Transverse colon (tissue), 4 donors: Measurements from ENCODE around the gene SOX18. TPM values are rescaled to one million over a fixed set of nuclear protein-coding genes. Genes with fewer than 3 reads are reported as not detected.

ENCODE experiments used
- DNase-seq: peaks from one replicate; pipeline ENCODE4 v3.0.0-alpha.2; 2019
- H3K27ac ChIP-seq, 4 donors: fragments of 200-600 bp; sonication (generic); 2 replicates each; pipeline ENCODE4 v1.5.1; 2016 to 2018; ENCODE audit warnings: inconsistent platforms in 4 of 4
- H3K27me3 ChIP-seq: fragments of 200-600 bp; sonication (generic); 2 replicates; pipeline ENCODE4 v1.5.1; 2017; ENCODE audit warnings: inconsistent platforms
- H3K36me3 ChIP-seq, 4 donors: fragments of 200-600 bp; sonication (generic); 2 replicates each; pipeline ENCODE4 v1.5.1; 2017 to 2019; ENCODE audit warnings: inconsistent platforms in 4 of 4
- H3K4me1 ChIP-seq, 4 donors: fragments of 200-600 bp; sonication (generic); 2 replicates each; pipeline ENCODE4 v1.5.1; 2017 to 2020; ENCODE audit warnings: inconsistent platforms in 4 of 4
- H3K4me3 ChIP-seq, 4 donors: fragments of 200-600 bp; sonication (generic); 1 replicate in 1 of 4; 2 replicates in 3 of 4; pipeline versions ENCODE4 v1.5.1 to v1.6.1; 2017 to 2019; ENCODE audit warnings: inconsistent platforms in 4 of 4
- H3K9me3 ChIP-seq, 2 donors: fragments of 200-600 bp; sonication (generic); 2 replicates each; pipeline ENCODE4 v1.5.1; 2017 to 2019; ENCODE audit warnings: inconsistent platforms in 2 of 2
- EP300 ChIP-seq: sonication (generic); formaldehyde crosslinking; IDR thresholded peaks from one replicate; pipeline ENCODE4 v1.6.1; 2017; ENCODE audit warnings: antibody characterized with exemption, low read depth
- POLR2A ChIP-seq: fragments of 450-650 bp; IDR thresholded peaks from one replicate; pipeline ENCODE4 v1.6.1; 2016; ENCODE audit warnings: antibody characterized with exemption, mild to moderate bottlenecking, moderate library complexity
- POLR2AphosphoS5 ChIP-seq, 3 donors: sonication (generic); formaldehyde crosslinking; IDR thresholded peaks; one replicate each; pipeline ENCODE4 v1.6.1; 2016; ENCODE audit warnings: antibody characterized with exemption in 3 of 3
- WGBS, 2 donors: methylation state at CpG; one replicate each; pipeline ENCODE4 v1.1.5; 2018; ENCODE audit warnings: low coverage in 1 of 2; 5-methylcytosine and 5-hydroxymethylcytosine counted together
- in situ Hi-C, 4 donors: fragments of 200-750 bp; cut with MboI; loops; one replicate each; pipeline versions ENCODE4 v1.15.0 to v1.15.1; 2017; ENCODE audit warnings: low sequenced_read_pairs in 3 of 4, low pct_ligation_motif_present in 1 of 4, low pct_unique_long_range_greater_than_20kb in 1 of 4
- intact Hi-C: fragments of 100-400 bp; cut with DNase I; formaldehyde crosslinking; loops from one replicate; pipeline ENCODE4 v1.15.1; 2023; ENCODE audit warnings: low total_unique reads
- total RNA-seq, 4 donors: library from RNA; depleted of rRNA; stranded (reverse); fragments of >200 nt; gene quantifications; one replicate each; pipeline ENCODE4 v1.1.0, GENCODE V29; 2016
- TF ChIP-seq, protein P1 (sequence below), 5 experiments: fragments of 200-600 bp in 3 of 5; fragments of 450-650 bp in 2 of 5; sonication (generic) in 3 of 5; IDR thresholded peaks; 1 replicate in 2 of 5; 2 replicates in 3 of 5; pipeline ENCODE4 v1.5.1; 2016 to 2017; ENCODE audit warnings: antibody characterized with exemption in 5 of 5, inconsistent platforms in 3 of 5, mild to moderate bottlenecking in 2 of 5, moderate library complexity in 1 of 5

SOX18 gene
- total RNA-seq, 4 donors from 2014 or later, result 1.8 to 14.2 (median 6.5) TPM

DNA sequence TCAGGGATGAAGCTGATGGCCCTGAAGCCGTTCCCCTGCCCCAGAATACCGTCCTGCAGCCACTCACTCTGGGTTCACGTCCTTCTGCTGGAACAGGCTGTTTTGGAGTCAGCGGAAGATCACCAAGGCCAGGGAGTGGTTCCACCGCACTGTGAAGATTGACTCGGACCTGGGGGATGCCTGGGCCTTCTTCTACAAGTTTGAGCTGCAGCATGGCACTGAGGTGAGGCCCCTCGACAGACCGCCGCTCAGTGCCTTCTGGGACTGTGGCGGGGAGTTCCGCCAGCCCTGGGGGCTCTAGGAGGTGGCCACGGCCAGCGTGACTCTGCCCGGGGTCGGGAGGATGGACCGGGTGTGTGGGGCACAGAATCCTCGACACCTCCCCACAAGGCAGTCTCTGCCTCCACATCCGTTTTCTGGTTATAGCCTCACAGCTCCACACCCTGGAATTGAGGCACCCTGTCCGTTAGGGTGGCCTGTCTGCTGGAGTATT lies 17.6 kb downstream of the SOX18 start:
- WGBS, 2 donors, result 94% methylated on average over 19 of the region's 19 CpGs; no CpG with 5 or more reads in 1 of the 2 donors
- intact Hi-C loops, result no loop called here
- no peak overlapping the region for H3K4me3 ChIP-seq
- H3K27me3 ChIP-seq, result peaks cover 15% of the 10 kb centered on the region
- no peaks in the 10 kb centered on the region for H3K9me3 ChIP-seq
- in situ Hi-C loops, result no loop called here
- peaks cover 0 to 53% (median 21%) of the 10 kb centered on the region in 4 donors for H3K36me3 ChIP-seq
- H3K27ac ChIP-seq, result no peak overlapping the region
- no peak for DNase-seq
- TF ChIP-seq, protein P1, sequence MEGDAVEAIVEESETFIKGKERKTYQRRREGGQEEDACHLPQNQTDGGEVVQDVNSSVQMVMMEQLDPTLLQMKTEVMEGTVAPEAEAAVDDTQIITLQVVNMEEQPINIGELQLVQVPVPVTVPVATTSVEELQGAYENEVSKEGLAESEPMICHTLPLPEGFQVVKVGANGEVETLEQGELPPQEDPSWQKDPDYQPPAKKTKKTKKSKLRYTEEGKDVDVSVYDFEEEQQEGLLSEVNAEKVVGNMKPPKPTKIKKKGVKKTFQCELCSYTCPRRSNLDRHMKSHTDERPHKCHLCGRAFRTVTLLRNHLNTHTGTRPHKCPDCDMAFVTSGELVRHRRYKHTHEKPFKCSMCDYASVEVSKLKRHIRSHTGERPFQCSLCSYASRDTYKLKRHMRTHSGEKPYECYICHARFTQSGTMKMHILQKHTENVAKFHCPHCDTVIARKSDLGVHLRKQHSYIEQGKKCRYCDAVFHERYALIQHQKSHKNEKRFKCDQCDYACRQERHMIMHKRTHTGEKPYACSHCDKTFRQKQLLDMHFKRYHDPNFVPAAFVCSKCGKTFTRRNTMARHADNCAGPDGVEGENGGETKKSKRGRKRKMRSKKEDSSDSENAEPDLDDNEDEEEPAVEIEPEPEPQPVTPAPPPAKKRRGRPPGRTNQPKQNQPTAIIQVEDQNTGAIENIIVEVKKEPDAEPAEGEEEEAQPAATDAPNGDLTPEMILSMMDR (IDR thresholded peaks at IDR 0.05), result no peak
- TF ChIP-seq EP300 (no peak), POLR2AphosphoS5 (IDR thresholded peaks at IDR 0.05) (no peak), POLR2A (no peak)
- H3K4me1 ChIP-seq, result peaks cover 0 to 11% (median 4%) of the 10 kb centered on the region in 4 donors

DNA sequence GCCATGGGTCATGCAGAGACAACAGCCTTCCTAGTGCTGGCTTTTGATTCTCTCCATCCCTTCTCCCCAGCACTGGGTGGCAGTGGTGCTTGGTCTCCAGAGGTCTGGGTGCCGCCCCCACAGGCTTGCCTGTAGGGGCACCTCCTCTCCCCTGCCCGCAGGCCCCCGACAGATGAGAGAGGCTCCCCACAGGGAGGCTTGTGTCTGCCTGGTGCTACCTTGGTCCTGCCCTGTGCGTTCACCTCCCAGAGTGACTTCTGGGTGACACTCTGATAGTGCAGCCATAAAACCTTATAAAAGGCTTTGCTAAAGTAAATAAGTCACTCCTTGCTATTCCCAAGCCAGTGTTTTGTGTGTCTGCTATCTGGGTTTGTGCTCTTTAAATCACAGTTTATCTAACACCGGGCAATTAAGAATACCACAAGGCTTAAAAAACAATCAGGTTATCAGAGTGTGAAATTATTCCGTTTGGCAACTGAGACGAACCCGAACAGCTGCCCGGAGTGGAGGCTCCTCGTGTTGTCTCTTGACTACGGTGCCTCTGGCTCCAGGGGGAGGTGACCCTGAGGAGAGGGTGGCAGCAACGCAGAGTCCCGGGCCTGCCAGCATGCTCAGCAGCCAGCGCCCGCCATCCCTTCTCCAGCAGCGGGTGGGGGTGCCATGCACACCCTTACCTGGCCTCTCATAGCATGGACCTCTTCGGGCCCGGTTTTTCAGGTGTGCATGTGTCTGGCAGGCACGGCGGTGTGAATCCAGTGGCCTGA lies 18.9 kb downstream of the SOX18 start:
- Histone ChIP-seq H3K4me1 (peaks cover 0 to 11% (median 4%) of the 10 kb centered on the region in 4 donors), H3K27ac (no peak overlapping the region), H3K9me3 (no peaks in the 10 kb centered on the region), H3K4me3 (no peak overlapping the region), H3K36me3 (peaks cover 0 to 64% (median 26%) of the 10 kb centered on the region in 4 donors), H3K27me3 (peaks cover 2% of the 10 kb centered on the region)
- intact Hi-C loops, result no loop called here
- peak in 2 of 3 donors; percentile 17 to 48 for TF ChIP-seq POLR2AphosphoS5 (IDR thresholded peaks at IDR 0.05)
- TF ChIP-seq EP300, result no peak
- in situ Hi-C loops, result no loop called here
- peak; percentile 49 for DNase-seq
- WGBS, 2 donors, result 40 to 58% methylated on average over 4 to 20 of the region's 20 CpGs

DNA sequence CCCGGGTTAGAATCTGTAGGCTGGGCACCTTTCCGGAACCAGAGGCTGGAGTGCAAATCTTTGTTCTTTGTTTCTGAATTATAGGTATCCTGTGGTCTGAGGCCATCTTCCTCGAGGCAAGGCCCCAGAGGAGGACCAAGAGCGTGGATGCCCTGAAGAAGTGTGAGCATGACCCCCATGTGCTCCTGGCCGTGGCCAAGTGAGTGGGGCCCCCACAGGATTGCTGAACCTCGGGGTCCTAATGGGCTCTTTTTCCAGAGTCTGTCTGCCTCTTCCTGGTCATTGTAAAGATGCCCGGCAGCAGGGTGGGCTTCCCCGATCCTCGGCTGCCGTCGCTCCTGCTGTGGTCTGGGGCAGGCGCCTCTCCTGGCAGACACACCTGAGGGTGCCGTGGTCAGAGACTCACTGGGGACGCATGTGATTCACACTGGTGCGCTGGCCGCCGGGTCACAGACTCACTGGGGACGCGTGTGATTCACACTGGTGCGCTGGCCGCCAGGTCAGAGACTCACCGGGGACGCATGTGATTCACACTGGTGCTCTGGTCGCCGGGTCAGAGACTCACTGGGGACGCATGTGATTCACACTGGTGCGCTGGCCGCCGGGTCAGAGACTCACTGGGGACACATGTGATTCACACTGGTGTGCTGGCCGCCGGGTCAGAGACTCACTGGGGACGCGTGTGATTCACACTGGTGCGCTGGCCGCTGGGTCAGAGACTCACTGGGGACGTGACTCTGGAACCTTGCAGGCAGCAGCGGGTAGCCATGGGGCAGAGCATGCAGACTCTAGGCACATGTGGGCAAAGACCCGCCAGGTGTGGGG lies 19.9 kb downstream of the SOX18 start:
- Histone ChIP-seq H3K9me3 (no peaks in the 10 kb centered on the region), H3K36me3 (peaks cover 0 to 74% (median 28%) of the 10 kb centered on the region in 4 donors), H3K4me3 (no peak overlapping the region), H3K27ac (no peak overlapping the region), H3K27me3 (no peaks in the 10 kb centered on the region), H3K4me1 (peaks cover 3 to 14% (median 8%) of the 10 kb centered on the region in 4 donors)
- in situ Hi-C loops, result no loop called here
- no peak for DNase-seq
- TF ChIP-seq EP300, result no peak
- TF ChIP-seq POLR2A, result no peak
- no peak for TF ChIP-seq POLR2AphosphoS5 (IDR thresholded peaks at IDR 0.05)
- 94% methylated on average over 31 of the region's 38 CpGs; no CpG with 5 or more reads in 1 of the 2 donors for WGBS, 2 donors
- intact Hi-C loops, result no loop called here

DNA sequence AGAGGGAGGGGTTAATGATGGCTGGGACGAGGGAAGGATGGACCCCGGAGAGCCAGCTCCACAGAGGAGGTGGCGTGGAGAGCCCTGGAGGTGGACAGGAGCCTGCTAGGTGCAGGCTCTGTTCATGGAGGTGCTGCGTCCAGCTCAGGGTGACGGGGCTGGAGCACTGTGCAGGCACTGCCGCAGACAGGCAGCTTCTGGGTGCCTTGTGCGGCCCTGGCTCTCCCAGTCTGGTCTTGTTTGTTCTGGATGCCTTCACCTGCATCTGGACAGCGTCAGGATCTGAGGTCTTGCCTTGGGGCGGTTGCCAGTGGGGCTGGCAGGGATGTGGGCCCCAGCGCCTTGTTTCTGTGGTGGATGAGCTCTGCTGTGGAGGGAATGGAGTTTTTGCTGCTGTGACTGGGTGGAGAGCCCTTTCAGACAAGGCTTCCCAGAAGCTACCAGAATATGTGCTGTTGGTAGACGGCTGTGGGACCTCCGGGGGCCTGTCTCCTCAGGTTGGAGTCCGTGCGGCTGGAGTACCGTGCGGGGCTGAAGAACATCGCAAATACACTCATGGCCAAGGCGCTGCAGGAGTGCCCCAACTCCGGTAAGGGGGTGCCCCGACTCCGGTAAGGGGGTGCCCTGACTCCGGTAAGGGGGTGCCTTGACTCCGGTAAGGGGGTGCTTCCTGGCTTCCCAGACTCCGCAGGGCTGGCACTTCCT lies 21.3 kb downstream of the SOX18 start:
- Histone ChIP-seq H3K27ac (peak overlapping the region in 1 of 4 donors; percentile 40), H3K9me3 (no peaks in the 10 kb centered on the region), H3K4me1 (peaks cover 13 to 25% (median 16%) of the 10 kb centered on the region in 4 donors), H3K4me3 (no peak overlapping the region), H3K36me3 (peaks cover 0 to 66% (median 24%) of the 10 kb centered on the region in 4 donors), H3K27me3 (no peaks in the 10 kb centered on the region)
- DNase-seq, result peak; percentile 33
- TF ChIP-seq, protein P1 (IDR thresholded peaks at IDR 0.05), result no peak
- TF ChIP-seq POLR2AphosphoS5 (IDR thresholded peaks at IDR 0.05), result peak; percentile 56 to 90 (median 63)
- no peak for TF ChIP-seq POLR2A
- 80 to 86% methylated on average over 1 to 24 of the region's 24 CpGs for WGBS, 2 donors
- in situ Hi-C loops, result no loop called here
- intact Hi-C loops, result no loop called here
